Lower leg skin (tissue), 4 donors: ENCODE measurements around the gene FATE1. TPM values are rescaled to one million over a fixed set of nuclear protein-coding genes. Genes with fewer than 3 reads are reported as not detected.

Experiments
- DNase-seq, 2 donors: peaks; one replicate each; pipeline ENCODE4 v3.0.0-alpha.2; 2019; ENCODE audit warnings: low spot score in 2 of 2
- H3K4me3 ChIP-seq: fragments of 200-600 bp; sonication (generic); 2 replicates; pipeline ENCODE4 v1.5.1; 2017; ENCODE audit warnings: mild to moderate bottlenecking, low read depth; ENCODE audit not compliant: poor library complexity, severe bottlenecking
- POLR2A ChIP-seq, 2 donors: fragments of 450-650 bp; IDR thresholded peaks; one replicate each; pipeline ENCODE4 v1.6.1; 2016 to 2017; ENCODE audit warnings: antibody characterized with exemption in 2 of 2, mild to moderate bottlenecking in 1 of 2, moderate library complexity in 1 of 2
- WGBS, 2 donors: methylation state at CpG; one replicate each; pipeline ENCODE4 v1.1.5; 2018; 5-methylcytosine and 5-hydroxymethylcytosine counted together
- intact Hi-C: fragments of 100-400 bp; cut with DNase I; formaldehyde crosslinking; loops from one replicate; pipeline ENCODE4 v1.15.0; 2023; ENCODE audit warnings: low total_unique reads
- total RNA-seq, 4 donors: library from RNA; depleted of rRNA; stranded (reverse); fragments of >200 nt; gene quantifications; one replicate each; pipeline ENCODE4 v1.1.0, GENCODE V29; 2016
- TF ChIP-seq, protein P1 (sequence below), 3 donors: fragments of 450-650 bp; IDR thresholded peaks; one replicate each; pipeline ENCODE4 v1.5.1; 2016; ENCODE audit warnings: antibody characterized with exemption in 3 of 3, mild to moderate bottlenecking in 3 of 3, moderate library complexity in 2 of 3

The FATE1 gene
- total RNA-seq, 4 donors from 2014 or later = 0.80 TPM; not detected in 3

DNA sequence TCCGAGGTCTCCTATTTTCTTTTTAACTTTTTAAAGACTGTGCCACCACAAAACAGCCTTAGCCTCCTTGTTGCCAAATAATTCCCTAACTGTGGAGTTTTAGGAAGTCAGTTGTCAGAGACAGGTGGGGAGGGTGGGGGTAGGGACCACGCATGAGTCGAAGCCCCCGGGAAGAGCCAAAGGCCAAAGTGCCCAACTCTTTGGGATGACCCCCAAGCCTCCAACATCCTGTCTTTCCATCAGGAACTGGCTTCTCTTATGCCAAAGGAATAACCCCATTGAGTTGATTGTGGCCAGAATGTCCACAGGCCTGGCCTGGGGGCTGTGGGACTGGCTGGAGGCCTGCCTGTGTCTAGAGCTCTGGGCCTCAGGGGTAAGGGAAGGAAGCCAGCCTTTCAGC is 14.8 kb upstream of the FATE1 start:
- H3K4me3 ChIP-seq = no peak overlapping the region
- intact Hi-C loops = no loop called here
- 93 to 96% methylated on average over 4 of the region's 4 CpGs for WGBS, 2 donors
- TF ChIP-seq, protein P1, sequence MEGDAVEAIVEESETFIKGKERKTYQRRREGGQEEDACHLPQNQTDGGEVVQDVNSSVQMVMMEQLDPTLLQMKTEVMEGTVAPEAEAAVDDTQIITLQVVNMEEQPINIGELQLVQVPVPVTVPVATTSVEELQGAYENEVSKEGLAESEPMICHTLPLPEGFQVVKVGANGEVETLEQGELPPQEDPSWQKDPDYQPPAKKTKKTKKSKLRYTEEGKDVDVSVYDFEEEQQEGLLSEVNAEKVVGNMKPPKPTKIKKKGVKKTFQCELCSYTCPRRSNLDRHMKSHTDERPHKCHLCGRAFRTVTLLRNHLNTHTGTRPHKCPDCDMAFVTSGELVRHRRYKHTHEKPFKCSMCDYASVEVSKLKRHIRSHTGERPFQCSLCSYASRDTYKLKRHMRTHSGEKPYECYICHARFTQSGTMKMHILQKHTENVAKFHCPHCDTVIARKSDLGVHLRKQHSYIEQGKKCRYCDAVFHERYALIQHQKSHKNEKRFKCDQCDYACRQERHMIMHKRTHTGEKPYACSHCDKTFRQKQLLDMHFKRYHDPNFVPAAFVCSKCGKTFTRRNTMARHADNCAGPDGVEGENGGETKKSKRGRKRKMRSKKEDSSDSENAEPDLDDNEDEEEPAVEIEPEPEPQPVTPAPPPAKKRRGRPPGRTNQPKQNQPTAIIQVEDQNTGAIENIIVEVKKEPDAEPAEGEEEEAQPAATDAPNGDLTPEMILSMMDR (IDR thresholded peaks at IDR 0.05) = no peak
- TF ChIP-seq POLR2A (IDR thresholded peaks at IDR 0.05) = no peak
- peak in 1 of 2 donors; percentile 63 for DNase-seq

DNA sequence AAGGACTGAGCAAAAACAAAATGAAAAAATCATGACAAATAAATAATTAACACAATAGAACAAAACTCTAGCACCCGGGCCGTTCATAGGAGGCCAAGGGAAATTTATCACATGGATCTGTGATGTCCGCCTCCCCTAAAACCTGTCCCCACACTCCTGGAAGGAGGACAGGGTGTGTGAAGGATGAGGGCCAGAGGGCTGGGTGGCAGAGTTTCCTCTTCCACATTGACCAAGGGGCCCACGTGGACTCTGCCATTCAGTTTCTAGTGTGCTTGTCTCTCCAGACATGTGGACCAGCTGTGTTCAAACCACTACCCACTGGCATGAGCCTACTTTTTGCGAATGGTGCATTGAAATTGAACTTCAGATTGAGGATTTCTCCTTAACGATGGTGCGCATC is 14.3 kb upstream of the FATE1 start:
- 77 to 100% methylated on average over 5 to 7 of the region's 7 CpGs for WGBS, 2 donors
- intact Hi-C loops = no loop called here
- DNase-seq = peak in 1 of 2 donors; percentile 71
- H3K4me3 ChIP-seq = no peak overlapping the region
- TF ChIP-seq POLR2A (IDR thresholded peaks at IDR 0.05) = no peak
- TF ChIP-seq, protein P1 (IDR thresholded peaks at IDR 0.05) = no peak

DNA sequence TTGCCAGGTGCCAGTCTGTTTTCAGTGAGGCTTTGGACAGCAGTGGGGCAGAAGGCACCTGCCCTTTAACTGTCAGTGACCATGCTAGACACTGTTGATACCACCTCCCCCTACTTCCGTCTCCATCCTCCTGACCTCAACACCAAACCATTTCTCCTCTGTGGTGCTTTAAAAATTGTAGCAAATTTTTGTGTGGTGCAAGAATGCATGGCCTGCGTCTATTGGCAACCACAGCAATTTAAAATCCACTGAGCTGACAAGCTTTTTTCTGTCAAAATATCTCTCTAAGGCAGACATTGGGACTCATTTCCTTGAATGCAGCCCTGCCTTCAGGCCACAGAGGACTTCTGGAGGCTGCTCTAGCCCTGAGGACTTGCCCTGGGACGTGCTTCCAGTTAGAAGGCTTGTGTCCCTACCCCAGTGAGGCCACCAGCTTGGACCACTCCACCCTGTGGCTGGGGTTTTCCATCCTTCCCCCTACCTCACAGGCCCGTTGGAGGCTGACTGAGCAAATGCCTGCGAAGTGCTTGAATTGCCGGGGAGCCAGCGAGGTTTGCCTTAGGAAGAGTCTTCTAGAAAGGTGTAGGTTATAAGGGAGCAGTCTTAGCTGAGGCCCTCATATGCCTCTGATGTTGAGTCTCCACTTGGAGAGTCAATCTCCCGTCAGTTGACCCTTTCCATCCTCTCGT is 13.7 kb upstream of the FATE1 start:
- peak in 1 of 2 donors; percentile 39 for DNase-seq
- TF ChIP-seq POLR2A (IDR thresholded peaks at IDR 0.05) = no peak
- TF ChIP-seq, protein P1 (IDR thresholded peaks at IDR 0.05) = no peak
- intact Hi-C loops = no loop called here
- no peak overlapping the region for H3K4me3 ChIP-seq
- WGBS, 2 donors = 68 to 87% methylated on average over 6 to 9 of the region's 9 CpGs

DNA sequence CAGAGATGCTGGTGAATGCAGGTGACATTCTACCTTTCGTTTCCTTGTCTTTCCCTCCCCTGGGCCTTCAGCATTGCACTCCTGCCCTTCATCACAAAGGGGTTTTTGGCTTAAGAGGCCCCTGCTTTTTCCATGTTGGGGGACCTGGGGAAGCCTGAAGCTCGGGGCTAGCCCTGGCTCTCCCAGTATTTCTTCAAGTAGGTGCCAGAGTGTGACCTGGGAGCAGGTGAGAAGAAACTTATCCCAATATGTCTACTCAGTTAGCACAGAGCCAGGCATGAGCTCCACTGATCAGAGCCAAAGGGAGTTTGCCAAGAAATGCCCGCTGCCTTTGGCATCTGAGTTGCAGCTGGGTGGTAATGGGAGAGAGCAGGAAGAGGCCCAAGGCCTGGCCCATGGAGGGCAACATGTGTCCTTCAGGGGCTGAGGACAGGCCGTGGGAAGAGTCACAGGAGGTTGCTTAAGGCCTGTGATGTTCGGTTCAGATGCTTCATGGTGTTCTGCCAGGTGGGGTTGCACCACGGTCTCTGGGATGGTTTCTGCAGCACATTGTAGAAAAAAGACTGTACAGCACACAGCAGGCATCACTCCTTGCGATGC is 13.0 kb upstream of the FATE1 start:
- intact Hi-C loops = no loop called here
- H3K4me3 ChIP-seq = no peak overlapping the region
- TF ChIP-seq, protein P1 (IDR thresholded peaks at IDR 0.05) = no peak
- TF ChIP-seq POLR2A (IDR thresholded peaks at IDR 0.05) = no peak
- WGBS, 2 donors = 46 to 77% methylated on average over 7 of the region's 7 CpGs
- peak in 1 of 2 donors; percentile 82 for DNase-seq

DNA sequence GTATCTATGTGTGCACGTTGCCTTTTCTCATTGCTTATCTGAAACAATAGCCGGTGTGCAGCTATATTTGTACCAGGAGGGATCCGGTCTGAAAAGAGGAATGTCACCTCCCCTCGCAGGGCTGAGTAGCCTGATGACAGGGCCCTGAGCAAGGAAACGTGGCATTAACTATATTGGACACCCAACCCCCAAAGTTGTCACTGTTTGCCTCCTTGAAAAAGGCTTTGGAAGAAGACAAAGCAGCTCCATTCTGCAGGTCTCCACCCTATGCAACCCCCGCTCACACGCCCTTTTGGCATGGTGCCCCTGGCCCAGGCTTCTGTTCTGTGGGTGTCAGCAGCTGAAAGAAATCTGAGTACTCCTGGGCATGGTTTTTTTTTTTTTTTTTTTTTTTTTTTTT is 12.3 kb upstream of the FATE1 start:
- TF ChIP-seq POLR2A (IDR thresholded peaks at IDR 0.05) = no peak
- TF ChIP-seq, protein P1 (IDR thresholded peaks at IDR 0.05) = no peak
- 18 to 27% methylated on average over 7 of the region's 7 CpGs for WGBS, 2 donors
- intact Hi-C loops = no loop called here
- DNase-seq = peak in 1 of 2 donors; percentile 88
- H3K4me3 ChIP-seq = no peak overlapping the region
